ENCODE measurements around the gene HOXA6. TPM values are rescaled to one million over a fixed set of nuclear protein-coding genes. Genes with fewer than 3 reads are reported as not detected.

HOXA6 gene
- total RNA-seq, 1 donor from 2014 or later = 45.6 TPM

DNA sequence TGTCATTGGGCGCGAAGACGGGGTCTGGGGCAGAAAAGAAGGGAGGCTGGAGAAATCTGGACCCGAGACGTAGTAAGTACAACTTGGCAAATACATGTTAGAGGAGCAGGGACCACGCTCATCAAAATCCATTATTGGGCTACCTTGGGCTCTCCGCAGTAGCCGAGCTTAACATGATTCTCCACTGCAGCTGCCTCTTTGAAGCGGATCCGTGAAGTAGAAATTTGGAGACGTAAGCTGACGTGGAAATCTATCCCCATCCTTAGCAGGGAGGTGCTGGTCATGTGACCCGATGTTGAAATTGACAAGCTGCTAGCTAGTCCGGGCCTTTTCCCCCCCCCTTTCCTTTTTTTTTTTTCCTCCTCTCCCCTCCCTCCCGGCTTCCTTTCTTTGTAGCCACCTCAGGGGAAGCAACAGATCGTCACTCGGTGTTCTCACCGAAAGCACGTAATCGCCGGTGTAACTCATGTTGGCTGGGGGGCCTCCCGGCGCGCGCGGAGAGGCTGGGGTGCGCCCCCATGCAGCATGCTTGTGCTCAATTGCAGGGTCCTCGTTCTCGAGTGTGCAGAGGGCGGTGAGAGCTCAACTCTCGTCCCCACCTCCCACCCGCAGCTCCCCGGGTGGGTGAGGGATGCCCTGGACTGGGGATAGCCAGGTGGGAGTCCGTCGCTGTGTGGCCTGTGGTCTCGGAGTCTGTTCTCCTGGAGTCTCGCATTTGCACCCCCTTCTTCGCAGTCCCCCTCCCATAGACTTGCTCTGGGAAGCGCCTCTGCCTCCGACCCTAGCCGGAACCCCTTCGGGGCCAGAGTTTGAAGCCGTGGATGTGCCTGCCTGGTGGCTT, 37.7 kb upstream of the HOXA6 start, which contains the start of gene HOXA11:
HOXA11 (minus strand) TSS at position 220 of the 841 bp plus-strand sequence; CDS start at position 132, 88 bp downstream.
- Mint-ChIP-seq H3K9me3 (no peaks in the 10 kb centered on the region), H3K27ac (peak within 1 kb of the TSS; percentile 93), H3K4me1 (peaks cover 54% of the 10 kb centered on the region), H3K4me3 (peak within 1 kb of the TSS; percentile 73), H3K27me3 (ENCODE audit: low read depth) (peaks cover 99% of the 10 kb centered on the region), H3K36me3 (no peaks in the 10 kb centered on the region)
- no peak for TF ChIP-seq CTCF (IDR thresholded peaks at IDR 0.05; ENCODE audit: unreplicated experiment)
- peak in 1 of 2 experiments; percentile 39 for DNase-seq (ENCODE audit: low spot score in 2 of 2, unreplicated experiment in 2 of 2)

GRCh38 chr7:27184337-27185012, 36.9 kb upstream of the HOXA6 start:
- peak in 1 of 2 experiments; percentile 58 for DNase-seq (ENCODE audit: low spot score in 2 of 2, unreplicated experiment in 2 of 2)
- H3K9me3 Mint-ChIP-seq = no peaks in the 10 kb centered on the region
- H3K4me1 Mint-ChIP-seq = peaks cover 51% of the 10 kb centered on the region
- no peak for TF ChIP-seq CTCF (IDR thresholded peaks at IDR 0.05; ENCODE audit: unreplicated experiment)
- H3K27ac Mint-ChIP-seq = peak overlapping the region; percentile 93
- H3K4me3 Mint-ChIP-seq = peak overlapping the region; percentile 73
- peaks cover 99% of the 10 kb centered on the region for H3K27me3 Mint-ChIP-seq (ENCODE audit: low read depth)
- H3K36me3 Mint-ChIP-seq = no peaks in the 10 kb centered on the region

GRCh38 chr7:27183682-27184336, 36.2 kb upstream of the HOXA6 start:
- Mint-ChIP-seq H3K27me3 (ENCODE audit: low read depth) (peaks cover 99% of the 10 kb centered on the region), H3K9me3 (no peaks in the 10 kb centered on the region), H3K4me1 (peaks cover 49% of the 10 kb centered on the region), H3K27ac (peak overlapping the region; percentile 81), H3K4me3 (peak overlapping the region; percentile 70), H3K36me3 (no peaks in the 10 kb centered on the region)
- TF ChIP-seq CTCF (IDR thresholded peaks at IDR 0.05; ENCODE audit: unreplicated experiment) = no peak
- DNase-seq (ENCODE audit: low spot score in 2 of 2, unreplicated experiment in 2 of 2) = peak in 1 of 2 experiments; percentile 43

DNA sequence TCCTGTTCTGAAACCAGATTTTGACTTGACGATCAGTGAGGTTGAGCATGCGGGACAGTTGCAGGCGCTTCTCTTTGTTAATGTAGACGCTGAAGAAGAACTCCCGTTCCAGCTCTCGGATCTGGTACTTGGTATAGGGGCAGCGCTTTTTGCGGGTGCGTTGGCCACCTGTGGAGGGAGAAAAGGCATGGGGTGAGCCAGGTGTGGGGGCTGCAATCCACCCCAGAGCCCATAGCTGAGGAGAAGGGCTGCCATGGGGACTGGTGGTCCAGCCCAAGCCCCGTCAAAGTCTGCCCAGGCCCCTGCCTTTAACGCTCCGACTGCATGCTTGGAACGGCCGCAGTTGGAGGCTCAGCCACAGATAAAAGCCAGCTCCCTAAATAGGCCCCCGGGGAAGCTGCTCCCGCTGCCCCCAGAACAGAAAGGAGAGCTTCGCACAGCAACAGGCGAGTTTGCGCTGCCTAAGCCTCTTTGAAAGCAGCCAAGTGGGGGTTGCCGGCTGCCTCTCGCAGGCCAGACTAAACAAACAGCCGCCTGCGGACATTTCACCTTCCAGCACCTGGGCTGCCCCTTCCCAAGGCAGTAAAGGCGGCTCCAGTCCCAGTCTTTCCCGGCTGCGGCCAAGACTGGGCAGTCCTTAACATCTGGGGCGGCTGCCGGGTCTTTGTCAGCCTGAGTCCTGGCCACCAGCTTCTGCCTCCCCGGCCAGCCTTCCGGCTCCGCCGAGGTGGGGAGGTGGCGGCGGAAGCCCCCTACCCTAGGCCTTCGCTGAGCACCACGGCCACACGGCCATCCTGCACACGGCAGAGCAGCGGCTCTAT, 35.5 kb upstream of the HOXA6 start:
- no peaks in the 10 kb centered on the region for H3K36me3 Mint-ChIP-seq
- TF ChIP-seq CTCF (IDR thresholded peaks at IDR 0.05; ENCODE audit: unreplicated experiment) = no peak
- H3K4me3 Mint-ChIP-seq = peak overlapping the region; percentile 70

More for the DNA sequence above, 35.5 kb upstream of the HOXA6 start:
- Mint-ChIP-seq H3K4me1 (peaks cover 41% of the 10 kb centered on the region), H3K27ac (peak overlapping the region; percentile 81), H3K27me3 (ENCODE audit: low read depth) (peaks cover 99% of the 10 kb centered on the region), H3K9me3 (no peaks in the 10 kb centered on the region)
- DNase-seq (ENCODE audit: low spot score in 2 of 2, unreplicated experiment in 2 of 2) = peak in 1 of 2 experiments; percentile 44
